Kidney epithelial cell (primary cell): Measurements from ENCODE around the gene ILF3. TPM values are rescaled to one million over a fixed set of nuclear protein-coding genes. Genes with fewer than 3 reads are reported as not detected.

Source experiments
- DNase-seq: peaks from one replicate; pipeline ENCODE4 v3.0.0-alpha.2; 2010; ENCODE audit warnings: low read depth
- H3K27me3 ChIP-seq: 2 replicates; pipeline ENCODE4 v1.6.0; 2011; ENCODE audit warnings: low read length; ENCODE audit not compliant: control insufficient read depth, insufficient read depth
- H3K36me3 ChIP-seq: 2 replicates; pipeline ENCODE4 v1.5.1; 2011; ENCODE audit warnings: low read length; ENCODE audit not compliant: control insufficient read depth, insufficient read depth
- H3K4me3 ChIP-seq: 2 replicates; pipeline ENCODE4 v1.5.1; 2011; ENCODE audit warnings: low read depth, mild to moderate bottlenecking, control low read depth, low read length
- CTCF ChIP-seq: IDR thresholded peaks from 2 replicates; pipeline ENCODE4 v1.5.1; 2011; ENCODE audit warnings: mild to moderate bottlenecking, moderate library complexity, low read length, control low read depth, inconsistent platforms; ENCODE audit not compliant: insufficient read depth, poor library complexity, severe bottlenecking
- total RNA-seq: library from RNA; depleted of rRNA; stranded (reverse); fragments of >200 nt; gene quantifications from 2 replicates; pipeline ENCODE4 v1.2.3, GENCODE V29; 2015

Gene ILF3
- total RNA-seq, 1 donor from 2014 or later: 160 TPM

- H3K27me3 ChIP-seq: no peaks in the 10 kb centered on the region
- H3K4me3 ChIP-seq: no peak overlapping the region
- no peak for DNase-seq
- TF ChIP-seq CTCF: no peak
- peaks cover 5% of the 10 kb centered on the region for H3K36me3 ChIP-seq
Measured at GRCh38 chr19:10642473-10643171, 11.5 kb upstream of the ILF3 start.

GRCh38 chr19:10643172-10643967 is 10.8 kb upstream of the ILF3 start:
- peaks cover 5% of the 10 kb centered on the region for H3K36me3 ChIP-seq

GRCh38 chr19:10643968-10644259 is 10.2 kb upstream of the ILF3 start:
- no peak for DNase-seq
- H3K27me3 ChIP-seq: no peaks in the 10 kb centered on the region
- H3K36me3 ChIP-seq: peaks cover 5% of the 10 kb centered on the region
- H3K4me3 ChIP-seq: no peak overlapping the region
- TF ChIP-seq CTCF: no peak

More at GRCh38 chr19:10643172-10643967, 10.8 kb upstream of the ILF3 start:
- no peak for DNase-seq
- TF ChIP-seq CTCF: no peak
- Histone ChIP-seq H3K4me3 (no peak overlapping the region), H3K27me3 (no peaks in the 10 kb centered on the region)

- Histone ChIP-seq H3K27me3 (no peaks in the 10 kb centered on the region), H3K4me3 (no peak overlapping the region), H3K36me3 (peaks cover 5% of the 10 kb centered on the region)
- TF ChIP-seq CTCF: peak; percentile 95
- DNase-seq: no peak
Measured at GRCh38 chr19:10644260-10645007, 9.7 kb upstream of the ILF3 start.

GRCh38 chr19:10646456-10647159 is 7.5 kb upstream of the ILF3 start:
- no peak for DNase-seq
- no peaks in the 10 kb centered on the region for H3K27me3 ChIP-seq
- TF ChIP-seq CTCF: no peak
- peaks cover 4% of the 10 kb centered on the region for H3K36me3 ChIP-seq
- H3K4me3 ChIP-seq: no peak overlapping the region
